Measurements from ENCODE around the gene MAP4K4. TPM values are rescaled to one million over a fixed set of nuclear protein-coding genes. Genes with fewer than 3 reads are reported as not detected.

The MAP4K4 gene
- total RNA-seq, 1 donor from 2014 or later = 91.9 TPM

- no peaks in the 10 kb centered on the region for H3K9me3 Mint-ChIP-seq
- peaks cover 5% of the 10 kb centered on the region for H3K36me3 Mint-ChIP-seq
- Histone ChIP-seq H3K27me3 (no peaks in the 10 kb centered on the region), H3K27ac (no peak overlapping the region), H3K4me3 (no peak overlapping the region), H3K9me3 (ENCODE audit: low read depth) (no peaks in the 10 kb centered on the region), H2AFZ (replicated peaks) (no peak overlapping the region), H4K20me1 (ENCODE audit: low read depth) (peaks cover 97% of the 10 kb centered on the region), H3F3A (ENCODE audit: low read depth) (peaks cover 5% of the 10 kb centered on the region), H3K9ac (no peak overlapping the region), H3K4me1 (peaks cover 42% of the 10 kb centered on the region), H3K36me3 (no peaks in the 10 kb centered on the region), H3K4me2 (peak overlapping the region; percentile 69), H3K79me2 (ENCODE audit: low read depth) (peaks cover 100% of the 10 kb centered on the region)
- no peak for TF ChIP-seq EZH2 (IDR thresholded peaks at IDR 0.05)
- H3K4me1 Mint-ChIP-seq = peaks cover 66% of the 10 kb centered on the region
- DNase-seq (ENCODE audit: low spot score) = no peak
- H3K27ac Mint-ChIP-seq = peak overlapping the region; percentile 35
- peaks cover 4% of the 10 kb centered on the region for H3K27me3 Mint-ChIP-seq (ENCODE audit: insufficient read depth, low read depth)
- H3K4me3 Mint-ChIP-seq = no peak overlapping the region
Observed at GRCh38 chr2:101803128-101803527, 105.6 kb downstream of the MAP4K4 start.

- H3K79me2 ChIP-seq (ENCODE audit: low read depth) = peaks cover 100% of the 10 kb centered on the region
- peaks cover 5% of the 10 kb centered on the region for H3F3A ChIP-seq (ENCODE audit: low read depth)
- Mint-ChIP-seq H3K27me3 (ENCODE audit: insufficient read depth, low read depth) (peaks cover 4% of the 10 kb centered on the region), H3K36me3 (peaks cover 5% of the 10 kb centered on the region), H3K4me1 (peaks cover 68% of the 10 kb centered on the region), H3K4me3 (peak overlapping the region; percentile 65), H3K9me3 (no peaks in the 10 kb centered on the region), H3K27ac (peak overlapping the region; percentile 95)
- H3K9ac ChIP-seq = no peak overlapping the region
- H3K27me3 ChIP-seq = no peaks in the 10 kb centered on the region
- peaks cover 42% of the 10 kb centered on the region for H3K4me1 ChIP-seq
- peak overlapping the region; percentile 12 for H3K4me3 ChIP-seq
- TF ChIP-seq EZH2 (IDR thresholded peaks at IDR 0.05) (no peak), CTCF (IDR thresholded peaks at IDR 0.05) (no peak), EZH2phosphoT487 (IDR thresholded peaks at IDR 0.05) (no peak)
- no peaks in the 10 kb centered on the region for H3K9me3 ChIP-seq (ENCODE audit: low read depth)
- H2AFZ ChIP-seq (replicated peaks) = no peak overlapping the region
- peaks cover 89% of the 10 kb centered on the region for H4K20me1 ChIP-seq (ENCODE audit: low read depth)
- H3K36me3 ChIP-seq = no peaks in the 10 kb centered on the region
- H3K27ac ChIP-seq = peak overlapping the region; percentile 55
- H3K4me2 ChIP-seq = peak overlapping the region; percentile 69
- peak; percentile 89 for DNase-seq (ENCODE audit: low spot score)
Observed at GRCh38 chr2:101803945-101804696, 106.6 kb downstream of the MAP4K4 start.

- peaks cover 5% of the 10 kb centered on the region for H3F3A ChIP-seq (ENCODE audit: low read depth)
Observed at GRCh38 chr2:101805152-101806088, 107.9 kb downstream of the MAP4K4 start.

More at GRCh38 chr2:101805152-101806088, 107.9 kb downstream of the MAP4K4 start:
- H3K9me3 Mint-ChIP-seq = no peaks in the 10 kb centered on the region
- H3K4me2 ChIP-seq = peak overlapping the region; percentile 46
- H3K4me3 ChIP-seq = no peak overlapping the region
- no peaks in the 10 kb centered on the region for H3K9me3 ChIP-seq (ENCODE audit: low read depth)
- H3K4me1 Mint-ChIP-seq = peaks cover 68% of the 10 kb centered on the region
- no peak for DNase-seq (ENCODE audit: low spot score)
- no peaks in the 10 kb centered on the region for H3K36me3 ChIP-seq
- H3K9ac ChIP-seq = no peak overlapping the region
- H4K20me1 ChIP-seq (ENCODE audit: low read depth) = peaks cover 76% of the 10 kb centered on the region
- H2AFZ ChIP-seq (replicated peaks) = no peak overlapping the region
- no peak overlapping the region for H3K27ac ChIP-seq
- no peak for TF ChIP-seq EZH2phosphoT487 (IDR thresholded peaks at IDR 0.05)
- no peak for TF ChIP-seq CTCF (IDR thresholded peaks at IDR 0.05)
- TF ChIP-seq EZH2 (IDR thresholded peaks at IDR 0.05) = no peak
- peaks cover 100% of the 10 kb centered on the region for H3K79me2 ChIP-seq (ENCODE audit: low read depth)
- peak overlapping the region; percentile 70 for H3K27ac Mint-ChIP-seq
- H3K36me3 Mint-ChIP-seq = peaks cover 5% of the 10 kb centered on the region
- no peaks in the 10 kb centered on the region for H3K27me3 ChIP-seq
- peaks cover 4% of the 10 kb centered on the region for H3K27me3 Mint-ChIP-seq (ENCODE audit: insufficient read depth, low read depth)
- peak overlapping the region; percentile 30 for H3K4me3 Mint-ChIP-seq
- H3K4me1 ChIP-seq = peaks cover 42% of the 10 kb centered on the region

Data from neural progenitor cell (in vitro differentiated cells).